ENCODE measurements around the gene PTPRB.
"Not testable (repeated sequence)": the region's sequence is repeated elsewhere in the genome, so short reads cannot be mapped to it uniquely, and the experiment has no call there.

DNA sequence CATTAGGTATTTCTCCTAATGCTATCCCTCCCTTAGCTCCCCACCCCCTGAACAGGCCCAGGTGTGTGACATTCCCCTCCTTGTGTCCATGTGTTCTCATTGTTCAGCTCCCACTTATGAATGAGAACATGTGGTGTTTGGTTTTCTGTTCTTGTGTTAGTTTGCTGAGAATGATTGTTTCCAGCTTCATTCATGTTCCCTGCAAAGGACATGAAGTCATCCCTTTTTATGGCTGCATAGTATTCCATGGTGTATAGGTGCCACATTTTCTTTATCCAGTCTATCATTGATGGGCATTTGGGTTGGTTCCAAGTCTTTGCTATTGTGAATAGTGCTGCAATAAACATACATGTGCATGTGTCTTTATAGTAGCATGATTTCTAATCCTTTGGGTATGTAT lies 146.3 kb downstream of the PTPRB start:
- TF ChIP-seq, protein P1, sequence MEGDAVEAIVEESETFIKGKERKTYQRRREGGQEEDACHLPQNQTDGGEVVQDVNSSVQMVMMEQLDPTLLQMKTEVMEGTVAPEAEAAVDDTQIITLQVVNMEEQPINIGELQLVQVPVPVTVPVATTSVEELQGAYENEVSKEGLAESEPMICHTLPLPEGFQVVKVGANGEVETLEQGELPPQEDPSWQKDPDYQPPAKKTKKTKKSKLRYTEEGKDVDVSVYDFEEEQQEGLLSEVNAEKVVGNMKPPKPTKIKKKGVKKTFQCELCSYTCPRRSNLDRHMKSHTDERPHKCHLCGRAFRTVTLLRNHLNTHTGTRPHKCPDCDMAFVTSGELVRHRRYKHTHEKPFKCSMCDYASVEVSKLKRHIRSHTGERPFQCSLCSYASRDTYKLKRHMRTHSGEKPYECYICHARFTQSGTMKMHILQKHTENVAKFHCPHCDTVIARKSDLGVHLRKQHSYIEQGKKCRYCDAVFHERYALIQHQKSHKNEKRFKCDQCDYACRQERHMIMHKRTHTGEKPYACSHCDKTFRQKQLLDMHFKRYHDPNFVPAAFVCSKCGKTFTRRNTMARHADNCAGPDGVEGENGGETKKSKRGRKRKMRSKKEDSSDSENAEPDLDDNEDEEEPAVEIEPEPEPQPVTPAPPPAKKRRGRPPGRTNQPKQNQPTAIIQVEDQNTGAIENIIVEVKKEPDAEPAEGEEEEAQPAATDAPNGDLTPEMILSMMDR (IDR thresholded peaks at IDR 0.05 in 2 of 3, conservative IDR thresholded peaks at IDR 0.05 in 1 of 3; ENCODE audit: borderline replicate concordance in 1 of 3, insufficient read depth in 1 of 3, low read depth in 2 of 3, low read length in 2 of 3) = not testable (repeated sequence)
- not testable (repeated sequence) for TF ChIP-seq POLR2AphosphoS5 (IDR thresholded peaks at IDR 0.05; ENCODE audit: low read depth, low read length); FOSL1 (IDR thresholded peaks at IDR 0.05; ENCODE audit: low read depth); POLR2A (IDR thresholded peaks at IDR 0.05; ENCODE audit: borderline replicate concordance, extremely low read depth, insufficient read depth, insufficient read length); EZH2 (IDR thresholded peaks at IDR 0.05); EGR1 (IDR thresholded peaks at IDR 0.05; ENCODE audit: low read depth); CEBPB (IDR thresholded peaks at IDR 0.05; ENCODE audit: low read depth); ELF1 (IDR thresholded peaks at IDR 0.05; ENCODE audit: borderline replicate concordance, low read depth); YY1 (IDR thresholded peaks at IDR 0.05; ENCODE audit: extremely low read depth, insufficient replicate concordance, low read depth, low read length); SP1 (IDR thresholded peaks at IDR 0.05; ENCODE audit: low read depth); SIN3A (IDR thresholded peaks at IDR 0.05; ENCODE audit: low read depth)
- TF ChIP-seq, protein P2, sequence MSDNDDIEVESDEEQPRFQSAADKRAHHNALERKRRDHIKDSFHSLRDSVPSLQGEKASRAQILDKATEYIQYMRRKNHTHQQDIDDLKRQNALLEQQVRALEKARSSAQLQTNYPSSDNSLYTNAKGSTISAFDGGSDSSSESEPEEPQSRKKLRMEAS (IDR thresholded peaks at IDR 0.05) = not testable (repeated sequence)
- TF ChIP-seq, protein P3, sequence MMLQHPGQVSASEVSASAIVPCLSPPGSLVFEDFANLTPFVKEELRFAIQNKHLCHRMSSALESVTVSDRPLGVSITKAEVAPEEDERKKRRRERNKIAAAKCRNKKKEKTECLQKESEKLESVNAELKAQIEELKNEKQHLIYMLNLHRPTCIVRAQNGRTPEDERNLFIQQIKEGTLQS (IDR thresholded peaks at IDR 0.05) = not testable (repeated sequence)
- TF ChIP-seq, protein P4, sequence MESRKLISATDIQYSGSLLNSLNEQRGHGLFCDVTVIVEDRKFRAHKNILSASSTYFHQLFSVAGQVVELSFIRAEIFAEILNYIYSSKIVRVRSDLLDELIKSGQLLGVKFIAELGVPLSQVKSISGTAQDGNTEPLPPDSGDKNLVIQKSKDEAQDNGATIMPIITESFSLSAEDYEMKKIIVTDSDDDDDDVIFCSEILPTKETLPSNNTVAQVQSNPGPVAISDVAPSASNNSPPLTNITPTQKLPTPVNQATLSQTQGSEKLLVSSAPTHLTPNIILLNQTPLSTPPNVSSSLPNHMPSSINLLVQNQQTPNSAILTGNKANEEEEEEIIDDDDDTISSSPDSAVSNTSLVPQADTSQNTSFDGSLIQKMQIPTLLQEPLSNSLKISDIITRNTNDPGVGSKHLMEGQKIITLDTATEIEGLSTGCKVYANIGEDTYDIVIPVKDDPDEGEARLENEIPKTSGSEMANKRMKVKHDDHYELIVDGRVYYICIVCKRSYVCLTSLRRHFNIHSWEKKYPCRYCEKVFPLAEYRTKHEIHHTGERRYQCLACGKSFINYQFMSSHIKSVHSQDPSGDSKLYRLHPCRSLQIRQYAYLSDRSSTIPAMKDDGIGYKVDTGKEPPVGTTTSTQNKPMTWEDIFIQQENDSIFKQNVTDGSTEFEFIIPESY (IDR thresholded peaks at IDR 0.05; ENCODE audit: extremely low read depth, insufficient replicate concordance, low read length) = not testable (repeated sequence)
